CD14-positive monocyte (primary cell): ENCODE measurements around the gene FAM193A. TPM values are rescaled to one million over a fixed set of nuclear protein-coding genes. Genes with fewer than 3 reads are reported as not detected.
A peak's percentile ranks its signal among the peaks of the same experiment; 100 is the strongest.

ENCODE experiments used
- DNase-seq, 3 donors: peaks; one replicate each; pipeline ENCODE4 v3.0.0-alpha.2; 2011 to 2022
- H2AFZ ChIP-seq: 2 replicates; pipeline ENCODE4 v1.6.0; 2012; ENCODE audit warnings: mild to moderate bottlenecking, low read depth, low read length, inconsistent platforms; ENCODE audit not compliant: insufficient read depth, poor library complexity, severe bottlenecking
- H3K27ac ChIP-seq, 2 donors: 1 replicate in 1 of 2; 2 replicates in 1 of 2; pipeline ENCODE4 v1.5.1; 2012 to 2013; ENCODE audit warnings: low read length in 2 of 2, control low read depth in 1 of 2, inconsistent platforms in 1 of 2, low read depth in 1 of 2, mild to moderate bottlenecking in 1 of 2
- H3K27me3 ChIP-seq, 2 donors: one replicate each; pipeline versions ENCODE4 v1.6.0 to v1.6.1; 2011 to 2013; ENCODE audit warnings: low read length in 2 of 2; ENCODE audit not compliant: control insufficient read depth in 2 of 2, insufficient read depth in 2 of 2
- H3K36me3 ChIP-seq, 2 donors: replicated peaks in 1 of 2; 1 replicate in 1 of 2; 2 replicates in 1 of 2; pipeline versions ENCODE4 v1.5.1 to v1.6.1; 2012 to 2013; ENCODE audit warnings: low read length in 2 of 2, control low read depth in 1 of 2, inconsistent platforms in 1 of 2, mild to moderate bottlenecking in 1 of 2; ENCODE audit not compliant: insufficient read depth in 2 of 2, control insufficient read depth in 1 of 2
- H3K4me1 ChIP-seq, 2 donors: 1 replicate in 1 of 2; 2 replicates in 1 of 2; pipeline versions ENCODE4 v1.5.1 to v1.6.1; 2012 to 2013; ENCODE audit warnings: low read length in 2 of 2, control low read depth in 1 of 2, inconsistent platforms in 1 of 2, mild to moderate bottlenecking in 1 of 2, moderate library complexity in 1 of 2; ENCODE audit not compliant: insufficient read depth in 2 of 2, control insufficient read depth in 1 of 2
- H3K4me2 ChIP-seq: replicated peaks from 2 replicates; pipeline ENCODE3; 2012; ENCODE audit warnings: low read length, moderate library complexity, mild to moderate bottlenecking; ENCODE audit not compliant: poor library complexity, severe bottlenecking; ENCODE audit errors: extremely low read depth
- H3K4me3 ChIP-seq, 3 experiments: fragments of 200-600 bp in 1 of 3; sonication (generic) in 1 of 3; replicated peaks in 1 of 3; 1 replicate in 2 of 3; 2 replicates in 1 of 3; pipeline ENCODE4 v1.5.1; 2011 to 2013; ENCODE audit warnings: low read length in 3 of 3, mild to moderate bottlenecking in 3 of 3, control low read depth in 2 of 3, low read depth in 2 of 3, inconsistent platforms in 1 of 3, moderate library complexity in 1 of 3
- H3K79me2 ChIP-seq: 2 replicates; pipeline ENCODE4 v1.6.0; 2012; ENCODE audit warnings: mild to moderate bottlenecking, control low read depth, inconsistent platforms, low read length, moderate library complexity; ENCODE audit not compliant: insufficient read depth
- H3K9ac ChIP-seq: 2 replicates; pipeline ENCODE4 v1.6.0; 2017; ENCODE audit warnings: low read length, mild to moderate bottlenecking; ENCODE audit not compliant: insufficient read depth, poor library complexity, severe bottlenecking
- H3K9me3 ChIP-seq, 2 donors: replicated peaks in 1 of 2; 1 replicate in 1 of 2; 2 replicates in 1 of 2; pipeline versions ENCODE4 v1.5.1 to v1.6.1; 2012 to 2013; ENCODE audit warnings: low read length in 2 of 2, control low read depth in 1 of 2; ENCODE audit not compliant: control insufficient read depth in 1 of 2, insufficient read depth in 1 of 2
- H4K20me1 ChIP-seq: 2 replicates; pipeline ENCODE4 v1.6.0; 2012; ENCODE audit warnings: mild to moderate bottlenecking, low read length, control low read depth, moderate library complexity; ENCODE audit not compliant: insufficient read depth
- H3K27ac Mint-ChIP-seq, 7 donors: one replicate each; pipeline ENCODE4 v1.8.0; 2020; ENCODE audit warnings: mild to moderate bottlenecking in 7 of 7, mixed read lengths in 7 of 7, moderate library complexity in 6 of 7, inconsistent platforms in 2 of 7
- H3K27me3 Mint-ChIP-seq, 3 donors: one replicate each; pipeline ENCODE4 v1.8.0; 2021 to 2022; ENCODE audit warnings: low read depth in 3 of 3, mild to moderate bottlenecking in 3 of 3, mixed read lengths in 3 of 3, moderate library complexity in 3 of 3, inconsistent platforms in 1 of 3
- H3K36me3 Mint-ChIP-seq, 2 donors: one replicate each; pipeline ENCODE4 v1.8.0; 2020; ENCODE audit warnings: mixed read lengths in 2 of 2, inconsistent platforms in 1 of 2, mild to moderate bottlenecking in 1 of 2
- H3K4me1 Mint-ChIP-seq: one replicate; pipeline ENCODE4 v1.8.0; 2020; ENCODE audit warnings: mild to moderate bottlenecking, mixed read lengths
- H3K4me3 Mint-ChIP-seq, 2 donors: one replicate each; pipeline ENCODE4 v1.8.0; 2020; ENCODE audit warnings: mild to moderate bottlenecking in 2 of 2, mixed read lengths in 2 of 2, moderate library complexity in 1 of 2
- H3K9me3 Mint-ChIP-seq, 7 donors: one replicate each; pipeline ENCODE4 v1.8.0; 2020 to 2022; ENCODE audit warnings: mixed read lengths in 7 of 7, mild to moderate bottlenecking in 6 of 7, moderate library complexity in 6 of 7, inconsistent platforms in 2 of 7
- CTCF ChIP-seq: fragments of 200-600 bp; IDR thresholded peaks from one replicate; pipeline ENCODE4 v1.8.0; 2022; ENCODE audit warnings: antibody characterized with exemption, mild to moderate bottlenecking
- WGBS: methylation state at CpG from one replicate; pipeline ENCODE4 v1.1.5; 2013; ENCODE audit warnings: missing lambda C conversion rate; ENCODE audit not compliant: insufficient coverage; 5-methylcytosine and 5-hydroxymethylcytosine counted together
- intact Hi-C, 2 donors: fragments of 100-400 bp; cut with micrococcal nuclease; formaldehyde crosslinking; loops; one replicate each; pipeline versions ENCODE4 v1.15.0 to v1.15.1; 2023
- polyA plus RNA-seq, 3 donors: library from polyadenylated mRNA; depleted of rRNA in 1 of 3; unstranded in 2 of 3; stranded (reverse) in 1 of 3; fragments of 300-500 nt in 2 of 3; fragments of >200 nt in 1 of 3; fragmentation: Illumina TruSeq in 2 of 3; gene quantifications; 1 replicate in 2 of 3; 2 replicates in 1 of 3; pipeline ENCODE4 v1.2.3, GENCODE V29; 2012 to 2021

Gene FAM193A
- polyA plus RNA-seq, 3 donors = 0.66 to 11.8 (median 0.82) TPM

GRCh38 chr4:2489081-2489805 lies 47.2 kb upstream of the FAM193A start:
- no peaks in the 10 kb centered on the region for H3K27me3 ChIP-seq
- peak overlapping the region; percentile 7 for H3K9ac ChIP-seq
- H3K9me3 Mint-ChIP-seq = peaks cover 0 to 3% (median 0%) of the 10 kb centered on the region in 7 donors
- no peak for TF ChIP-seq CTCF
- no peak overlapping the region for H2AFZ ChIP-seq
- peak overlapping the region; percentile 27 to 92 (median 77) for H3K27ac Mint-ChIP-seq
- intact Hi-C loops = loop anchor here in 1 of 2 donors (5.0 kb wide), 1 partner anchor 48 kb away; the partner anchor contains the start of gene FAM193A
- peaks cover 0 to 2% (median 0%) of the 10 kb centered on the region in 3 donors for H3K27me3 Mint-ChIP-seq
- H3K27ac ChIP-seq = peak overlapping the region in 1 of 2 donors; percentile 78
- peaks cover 51% of the 10 kb centered on the region for H3K4me1 Mint-ChIP-seq
- peaks cover 38 to 51% of the 10 kb centered on the region in 2 donors for H3K4me1 ChIP-seq
- H3K9me3 ChIP-seq = no peaks in the 10 kb centered on the region
- peaks cover 28 to 56% of the 10 kb centered on the region in 2 donors for H3K36me3 ChIP-seq
- peaks cover 94% of the 10 kb centered on the region for H4K20me1 ChIP-seq
- WGBS = 99% methylated on average over 18 of the region's 20 CpGs
- no peak for DNase-seq
- peaks cover 33 to 58% of the 10 kb centered on the region in 2 donors for H3K36me3 Mint-ChIP-seq
- H3K4me3 Mint-ChIP-seq = no peak overlapping the region
- H3K79me2 ChIP-seq = peaks cover 94% of the 10 kb centered on the region
- H3K4me2 ChIP-seq = no peak overlapping the region
- no peak overlapping the region for H3K4me3 ChIP-seq

- Histone ChIP-seq H3K79me2 (peaks cover 95% of the 10 kb centered on the region), H3K36me3 (peaks cover 28 to 58% of the 10 kb centered on the region in 2 donors), H3K4me1 (peaks cover 31 to 44% of the 10 kb centered on the region in 2 donors), H3K9me3 (no peaks in the 10 kb centered on the region), H4K20me1 (peaks cover 90% of the 10 kb centered on the region), H2AFZ (no peak overlapping the region), H3K4me2 (no peak overlapping the region), H3K9ac (peak overlapping the region; percentile 7), H3K4me3 (no peak overlapping the region), H3K27me3 (no peaks in the 10 kb centered on the region), H3K27ac (peak overlapping the region in 1 of 2 donors; percentile 78)
- Mint-ChIP-seq H3K4me3 (no peak overlapping the region), H3K27ac (peak overlapping the region; percentile 35 to 92 (median 77)), H3K27me3 (peaks cover 0 to 2% (median 0%) of the 10 kb centered on the region in 3 donors), H3K36me3 (peaks cover 37 to 64% of the 10 kb centered on the region in 2 donors), H3K4me1 (peaks cover 47% of the 10 kb centered on the region), H3K9me3 (peaks cover 0 to 3% (median 0%) of the 10 kb centered on the region in 7 donors)
- 87% methylated on average over 6 of the region's 9 CpGs for WGBS
- intact Hi-C loops = loop anchor here in 1 of 2 donors (5.0 kb wide), 1 partner anchor 47 kb away; the partner anchor contains the start of gene FAM193A
- TF ChIP-seq CTCF = no peak
- no peak for DNase-seq
These were observed 46.5 kb upstream of the FAM193A start for GRCh38 chr4:2489841-2490552.
